Panc1 (cell line): Measurements from ENCODE around the gene RGPD8. TPM values are rescaled to one million over a fixed set of nuclear protein-coding genes. Genes with fewer than 3 reads are reported as not detected.

Experiments
- ATAC-seq: fragments of 200-7000 bp; cut with Tn5 transposase; 2 replicates; pipeline ENCODE4 v1.9.1; 2020; ENCODE audit warnings: mild to moderate bottlenecking, moderate library complexity
- BruUV-seq: library from RNA; stranded (reverse); fragments of 400-500 nt; replicated peaks from 2 replicates; lab custom pipeline; 2021; lab: Mats Ljungman, UMichigan
- CTCF ChIA-PET: fragments of 300-600 bp; sonication (Branson Sonifier 250); formaldehyde crosslinking; loops from one replicate; lab custom pipeline; 2022; ENCODE audit warnings: antibody characterized with exemption; lab: Charles Lee
- POLR2A ChIA-PET: fragments of 300-600 bp; sonication (Branson Sonifier 250); formaldehyde crosslinking; loops from one replicate; lab custom pipeline; 2022; ENCODE audit warnings: antibody characterized with exemption; lab: Charles Lee
- DNase-seq: peaks from one replicate; pipeline ENCODE4 v3.0.0-alpha.2; 2010; ENCODE audit warnings: low read depth, low spot score
- H3K27ac ChIP-seq: 2 replicates; pipeline ENCODE4 v1.5.1; 2011; ENCODE audit warnings: mild to moderate bottlenecking, low read length, inconsistent platforms
- H3K27me3 ChIP-seq: fragments of 200-500 bp; sonication (Bioruptor generic); 2 replicates; pipeline ENCODE4 v1.6.0; 2014; ENCODE audit warnings: low read length, inconsistent platforms; ENCODE audit not compliant: control insufficient read depth, insufficient read depth
- H3K36me3 ChIP-seq: fragments of 200-500 bp; sonication (Bioruptor generic); 2 replicates; pipeline ENCODE4 v1.5.1; 2014; ENCODE audit warnings: inconsistent platforms, mild to moderate bottlenecking, low read length, moderate library complexity; ENCODE audit not compliant: control insufficient read depth, insufficient read depth
- H3K4me1 ChIP-seq: 2 replicates; pipeline ENCODE4 v1.5.1; 2011; ENCODE audit warnings: inconsistent platforms, mild to moderate bottlenecking, low read length, moderate library complexity; ENCODE audit not compliant: control insufficient read depth, insufficient read depth
- H3K4me3 ChIP-seq, 2 experiments: 2 replicates each; pipeline ENCODE4 v1.5.1; 2011 to 2012; ENCODE audit warnings: low read depth in 2 of 2, low read length in 2 of 2, mild to moderate bottlenecking in 2 of 2, inconsistent platforms in 1 of 2, moderate library complexity in 1 of 2
- H3K9me3 ChIP-seq: fragments of 200-500 bp; sonication (Bioruptor generic); 2 replicates; pipeline ENCODE4 v1.5.1; 2014; ENCODE audit warnings: low read depth, mild to moderate bottlenecking, inconsistent platforms, low read length, moderate library complexity; ENCODE audit not compliant: control insufficient read depth, insufficient read depth
- POLR2AphosphoS5 ChIP-seq: IDR thresholded peaks from 2 replicates; pipeline ENCODE4 v1.6.1; 2012; ENCODE audit warnings: mild to moderate bottlenecking, low read depth, low read length, moderate library complexity
- SIN3A ChIP-seq: IDR thresholded peaks from 2 replicates; pipeline ENCODE4 v1.6.1; 2012; ENCODE audit warnings: low read depth, mild to moderate bottlenecking, low read length, moderate library complexity, borderline replicate concordance; ENCODE audit not compliant: insufficient read depth
- TCF7L2 ChIP-seq: IDR thresholded peaks from 2 replicates; pipeline ENCODE4 v1.6.1; 2011; ENCODE audit warnings: mild to moderate bottlenecking, low read depth, low read length, inconsistent platforms
- in situ Hi-C: cut with HindIII; loops from 2 replicates; pipeline ENCODE4 v1.10.0; 2016; ENCODE audit warnings: low sequenced_read_pairs, low pct_unique_long_range_greater_than_20kb
- intact Hi-C: fragments of 100-400 bp; cut with micrococcal nuclease; formaldehyde crosslinking; loops from one replicate; pipeline ENCODE4 v1.10.0; 2022; ENCODE audit not compliant: unreplicated experiment
- total RNA-seq: library from RNA; stranded (reverse); gene quantifications from one replicate; pipeline ENCODE4 v1.2.1, GENCODE V29; 2021; ENCODE audit not compliant: unreplicated experiment
- TF ChIP-seq, protein P1 (sequence below), 2 experiments: IDR thresholded peaks; 2 replicates each; pipeline ENCODE4 v1.6.1; 2011 to 2012; ENCODE audit warnings: low read depth in 2 of 2, control low read depth in 1 of 2, low read length in 1 of 2, mild to moderate bottlenecking in 1 of 2, moderate library complexity in 1 of 2; ENCODE audit not compliant: insufficient read depth in 1 of 2
- TF ChIP-seq, protein P2 (sequence below): fragments of 450-650 bp; IDR thresholded peaks from 2 replicates; pipeline ENCODE4 v1.5.1; 2017; ENCODE audit warnings: mild to moderate bottlenecking

The RGPD8 gene
- total RNA-seq, 1 experiment from 2014 or later, result 20.9 TPM

- DNase-seq, result no peak
- Histone ChIP-seq H3K9me3 (no peaks in the 10 kb centered on the region), H3K4me3 (no peak overlapping the region), H3K27ac (no peak overlapping the region), H3K4me1 (no peaks in the 10 kb centered on the region), H3K36me3 (no peaks in the 10 kb centered on the region), H3K27me3 (no peaks in the 10 kb centered on the region)
- ChIA-PET POLR2A (no interaction called here), CTCF (no interaction called here)
- TF ChIP-seq SIN3A, result no peak
- no peak for TF ChIP-seq POLR2AphosphoS5
- no peak for TF ChIP-seq TCF7L2
- TF ChIP-seq, protein P1, sequence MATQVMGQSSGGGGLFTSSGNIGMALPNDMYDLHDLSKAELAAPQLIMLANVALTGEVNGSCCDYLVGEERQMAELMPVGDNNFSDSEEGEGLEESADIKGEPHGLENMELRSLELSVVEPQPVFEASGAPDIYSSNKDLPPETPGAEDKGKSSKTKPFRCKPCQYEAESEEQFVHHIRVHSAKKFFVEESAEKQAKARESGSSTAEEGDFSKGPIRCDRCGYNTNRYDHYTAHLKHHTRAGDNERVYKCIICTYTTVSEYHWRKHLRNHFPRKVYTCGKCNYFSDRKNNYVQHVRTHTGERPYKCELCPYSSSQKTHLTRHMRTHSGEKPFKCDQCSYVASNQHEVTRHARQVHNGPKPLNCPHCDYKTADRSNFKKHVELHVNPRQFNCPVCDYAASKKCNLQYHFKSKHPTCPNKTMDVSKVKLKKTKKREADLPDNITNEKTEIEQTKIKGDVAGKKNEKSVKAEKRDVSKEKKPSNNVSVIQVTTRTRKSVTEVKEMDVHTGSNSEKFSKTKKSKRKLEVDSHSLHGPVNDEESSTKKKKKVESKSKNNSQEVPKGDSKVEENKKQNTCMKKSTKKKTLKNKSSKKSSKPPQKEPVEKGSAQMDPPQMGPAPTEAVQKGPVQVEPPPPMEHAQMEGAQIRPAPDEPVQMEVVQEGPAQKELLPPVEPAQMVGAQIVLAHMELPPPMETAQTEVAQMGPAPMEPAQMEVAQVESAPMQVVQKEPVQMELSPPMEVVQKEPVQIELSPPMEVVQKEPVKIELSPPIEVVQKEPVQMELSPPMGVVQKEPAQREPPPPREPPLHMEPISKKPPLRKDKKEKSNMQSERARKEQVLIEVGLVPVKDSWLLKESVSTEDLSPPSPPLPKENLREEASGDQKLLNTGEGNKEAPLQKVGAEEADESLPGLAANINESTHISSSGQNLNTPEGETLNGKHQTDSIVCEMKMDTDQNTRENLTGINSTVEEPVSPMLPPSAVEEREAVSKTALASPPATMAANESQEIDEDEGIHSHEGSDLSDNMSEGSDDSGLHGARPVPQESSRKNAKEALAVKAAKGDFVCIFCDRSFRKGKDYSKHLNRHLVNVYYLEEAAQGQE (IDR thresholded peaks at IDR 0.05; ENCODE audit: insufficient read depth in 1 of 2, low read depth in 2 of 2, low read length in 1 of 2), result no peak
- TF ChIP-seq, protein P2, sequence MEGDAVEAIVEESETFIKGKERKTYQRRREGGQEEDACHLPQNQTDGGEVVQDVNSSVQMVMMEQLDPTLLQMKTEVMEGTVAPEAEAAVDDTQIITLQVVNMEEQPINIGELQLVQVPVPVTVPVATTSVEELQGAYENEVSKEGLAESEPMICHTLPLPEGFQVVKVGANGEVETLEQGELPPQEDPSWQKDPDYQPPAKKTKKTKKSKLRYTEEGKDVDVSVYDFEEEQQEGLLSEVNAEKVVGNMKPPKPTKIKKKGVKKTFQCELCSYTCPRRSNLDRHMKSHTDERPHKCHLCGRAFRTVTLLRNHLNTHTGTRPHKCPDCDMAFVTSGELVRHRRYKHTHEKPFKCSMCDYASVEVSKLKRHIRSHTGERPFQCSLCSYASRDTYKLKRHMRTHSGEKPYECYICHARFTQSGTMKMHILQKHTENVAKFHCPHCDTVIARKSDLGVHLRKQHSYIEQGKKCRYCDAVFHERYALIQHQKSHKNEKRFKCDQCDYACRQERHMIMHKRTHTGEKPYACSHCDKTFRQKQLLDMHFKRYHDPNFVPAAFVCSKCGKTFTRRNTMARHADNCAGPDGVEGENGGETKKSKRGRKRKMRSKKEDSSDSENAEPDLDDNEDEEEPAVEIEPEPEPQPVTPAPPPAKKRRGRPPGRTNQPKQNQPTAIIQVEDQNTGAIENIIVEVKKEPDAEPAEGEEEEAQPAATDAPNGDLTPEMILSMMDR, result no peak
- no TSS peak for BruUV-seq
- intact Hi-C loops, result no loop called here
- ATAC-seq, result no peak
- in situ Hi-C loops, result no loop called here
These were observed 110.5 kb downstream of the RGPD8 start for GRCh38 chr2:112322919-112323318.

GRCh38 chr2:112321375-112322320 is 111.8 kb downstream of the RGPD8 start:
- in situ Hi-C loops, result no loop called here
- ATAC-seq (no peak), DNase-seq (no peak)
- POLR2A ChIA-PET, result no interaction called here
- Histone ChIP-seq H3K36me3 (no peaks in the 10 kb centered on the region), H3K4me1 (no peaks in the 10 kb centered on the region), H3K9me3 (no peaks in the 10 kb centered on the region), H3K4me3 (no peak overlapping the region), H3K27me3 (no peaks in the 10 kb centered on the region), H3K27ac (no peak overlapping the region)
- TF ChIP-seq TCF7L2, result no peak
- no peak for TF ChIP-seq POLR2AphosphoS5
- TF ChIP-seq, protein P2, result no peak
- TF ChIP-seq SIN3A, result no peak
- TF ChIP-seq, protein P1 (IDR thresholded peaks at IDR 0.05; ENCODE audit: insufficient read depth in 1 of 2, low read depth in 2 of 2, low read length in 1 of 2), result no peak
- BruUV-seq, result no TSS peak
- intact Hi-C loops, result no loop called here
- CTCF ChIA-PET, result interaction anchor here (0.6 to 0.7 kb wide), 3 partner anchors 153 to 1878 kb away, joined by 4 to 5 read pairs (median 5); no protein-coding TSS in a partner anchor
